HG02981 (cell line): Measurements from ENCODE around the gene CLEC9A.
"Not testable (repeated sequence)": the region's sequence is repeated elsewhere in the genome, so short reads cannot be mapped to it uniquely, and the experiment has no call there.

ENCODE experiments used
- ATAC-seq: cut with Tn5 transposase; IDR thresholded peaks from one replicate; pipeline ENCODE4 v1.9.1; 2021; ENCODE audit warnings: mild to moderate bottlenecking, moderate library complexity; ENCODE audit not compliant: unreplicated experiment

Gene CLEC9A

DNA sequence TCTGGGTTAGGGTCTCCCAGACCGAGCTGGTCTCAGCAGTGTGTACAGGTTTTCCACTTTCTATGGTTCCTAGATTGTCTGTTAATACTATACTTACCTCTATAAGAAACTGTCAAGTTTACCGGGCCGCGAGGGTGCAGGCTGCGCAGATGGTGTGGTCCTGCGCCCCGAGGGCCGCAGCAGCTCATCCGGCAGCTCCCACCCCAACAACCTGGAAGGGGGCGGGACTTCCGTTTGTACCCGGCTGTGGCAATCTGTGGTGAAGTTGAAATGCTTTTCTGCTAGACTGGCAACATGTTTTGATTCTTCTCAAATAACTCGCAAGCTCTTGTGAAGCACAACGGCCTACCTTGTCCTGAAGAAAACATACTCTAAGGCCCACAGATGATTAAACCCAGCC lies at the start of gene CLEC9A:
TSS of gene CLEC9A (plus strand) at position 237 of the 400 bp plus-strand sequence. CDS start 22,006 bp downstream, outside the sequence.
- no peak for ATAC-seq

DNA sequence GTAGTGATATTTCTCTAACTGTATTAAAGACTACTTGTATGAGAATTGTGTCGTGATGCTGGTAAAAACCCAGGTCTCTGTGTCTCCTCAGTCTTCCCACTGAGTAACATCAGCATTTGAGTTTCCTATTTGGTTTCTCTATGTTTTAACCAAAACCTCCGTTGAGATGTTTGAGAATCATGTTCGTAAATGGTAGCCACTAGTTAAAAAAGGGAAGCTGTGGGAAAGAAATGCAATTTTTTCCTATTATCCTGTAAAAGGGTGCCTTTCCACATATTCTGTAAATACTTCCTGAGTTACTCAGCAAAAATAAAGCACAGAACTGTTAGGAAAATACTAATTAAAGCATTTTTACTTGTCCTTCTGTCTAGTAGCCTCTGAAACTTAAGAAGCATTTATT lies 38.6 kb upstream of the CLEC9A start:
- ATAC-seq = no peak

DNA sequence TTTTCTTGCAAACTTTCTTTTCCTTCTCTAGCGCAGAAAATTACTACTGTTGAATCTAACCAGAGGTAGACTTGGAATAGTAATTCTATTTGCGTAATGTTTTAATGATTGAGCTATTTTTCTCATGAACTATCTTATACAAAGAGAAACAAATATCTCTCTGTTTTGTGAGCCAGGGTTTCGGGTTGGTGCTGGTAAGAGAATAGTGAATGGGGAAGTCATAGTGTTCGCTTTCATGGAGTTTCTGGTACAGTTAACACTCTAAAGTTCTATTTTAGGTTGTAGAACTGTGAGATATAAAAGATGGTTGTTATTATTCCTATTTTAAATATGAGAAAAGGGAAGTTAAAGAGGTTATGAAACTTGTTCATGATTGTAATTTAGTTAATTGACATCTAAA lies 38.2 kb upstream of the CLEC9A start:
- ATAC-seq = no peak

DNA sequence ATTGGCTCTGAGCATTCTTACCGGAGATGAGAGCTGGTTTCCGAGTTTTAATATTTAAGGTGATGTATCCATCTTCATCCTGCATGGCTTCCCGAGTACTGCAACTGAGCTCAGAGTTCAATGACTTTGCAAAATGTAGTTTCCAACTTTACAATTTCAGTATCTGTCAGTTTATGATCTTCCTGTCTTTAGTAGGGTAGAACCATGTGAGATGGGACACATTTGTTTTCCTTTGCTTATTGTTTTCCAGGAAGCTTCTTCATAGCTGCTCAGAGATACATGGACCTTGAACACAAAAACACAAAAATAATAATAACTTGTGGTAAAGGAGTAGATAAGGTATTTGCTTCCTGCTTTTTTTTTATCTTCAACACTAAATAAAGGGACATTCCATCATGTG lies 31.5 kb upstream of the CLEC9A start, which contains the start of gene CLEC1B:
TSS of gene CLEC1B (minus strand) at position 106 of the 400 bp plus-strand sequence. CDS start at position 85, 21 bp downstream.
- ATAC-seq = no peak

DNA sequence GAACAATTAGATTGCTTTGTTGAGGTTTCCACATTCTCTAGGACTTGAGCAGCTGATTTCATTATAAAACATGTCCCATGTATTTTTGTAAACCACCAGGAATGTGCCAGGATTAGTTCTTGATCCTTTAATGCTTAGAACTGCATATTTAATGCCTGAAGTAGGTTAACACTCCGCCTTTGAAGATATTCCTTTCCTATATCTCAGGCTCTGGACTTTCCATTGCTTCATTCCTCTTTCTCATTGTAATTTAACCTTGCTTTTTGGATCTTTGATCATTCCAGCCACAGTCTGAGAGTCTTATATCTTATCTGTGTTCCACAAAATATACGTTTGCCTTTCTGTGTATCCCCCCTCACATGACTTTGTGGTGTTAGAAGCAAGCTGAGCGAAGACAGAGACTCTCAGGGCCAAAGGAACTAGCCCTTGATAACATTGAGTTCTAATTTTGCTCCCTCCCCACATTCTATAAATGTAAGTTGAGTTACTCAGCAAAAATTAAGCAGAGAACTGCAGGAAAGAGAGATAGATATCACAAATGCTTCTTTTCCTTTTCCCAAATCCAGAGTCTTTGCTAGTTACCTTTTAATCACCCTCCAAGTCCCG lies 29.2 kb upstream of the CLEC9A start:
- ATAC-seq = no peak

DNA sequence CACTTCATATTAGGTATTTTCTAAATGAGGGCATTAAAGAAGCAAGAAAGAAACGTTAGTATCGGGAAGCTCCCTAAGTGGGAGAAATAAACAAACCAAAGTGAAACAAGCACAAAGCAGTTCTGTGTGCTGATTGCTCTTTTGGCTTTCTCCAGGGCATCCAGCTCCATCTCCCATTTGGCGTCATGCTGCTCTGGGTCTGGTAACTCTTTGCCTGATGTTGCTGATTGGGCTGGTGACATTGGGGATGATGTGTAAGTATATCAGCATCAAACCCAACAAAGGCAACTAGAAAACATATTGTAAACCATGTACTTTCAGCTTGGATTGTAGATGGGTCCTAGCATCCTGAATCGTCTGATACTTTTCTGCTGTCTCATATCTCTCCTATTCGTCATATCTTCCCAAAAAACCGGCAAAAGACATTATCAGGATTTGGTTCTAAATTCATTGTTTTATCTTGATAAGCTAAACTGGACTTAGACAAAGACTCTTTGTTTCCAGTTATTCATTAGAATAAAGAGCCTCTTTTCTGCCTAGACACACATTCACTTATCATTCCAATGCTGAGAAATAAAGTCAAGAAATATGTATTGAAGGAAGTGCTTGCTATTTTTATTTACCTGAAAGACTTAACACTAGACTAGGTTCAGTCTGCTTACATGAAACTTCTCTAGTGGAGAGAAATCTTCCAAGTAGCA lies 17.7 kb upstream of the CLEC9A start:
- ATAC-seq = no peak

DNA sequence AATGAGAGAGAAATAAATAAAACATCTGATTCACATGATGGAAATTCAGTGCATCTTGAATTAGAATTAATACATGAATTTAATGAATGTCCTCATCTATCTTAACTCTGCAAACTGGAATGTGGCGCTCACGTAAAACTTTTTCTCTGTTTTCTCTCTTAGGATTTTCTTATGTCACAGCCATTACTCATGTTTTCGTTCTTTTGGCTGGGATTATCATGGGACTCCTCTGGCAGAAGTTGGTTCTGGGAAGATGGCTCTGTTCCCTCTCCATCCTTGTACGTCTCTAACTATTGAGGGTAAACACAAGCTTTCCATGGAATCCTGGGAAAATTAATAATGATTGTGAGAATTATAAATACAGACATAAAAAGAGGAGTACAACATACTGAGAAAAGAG lies 15.0 kb upstream of the CLEC9A start:
- ATAC-seq = no peak

DNA sequence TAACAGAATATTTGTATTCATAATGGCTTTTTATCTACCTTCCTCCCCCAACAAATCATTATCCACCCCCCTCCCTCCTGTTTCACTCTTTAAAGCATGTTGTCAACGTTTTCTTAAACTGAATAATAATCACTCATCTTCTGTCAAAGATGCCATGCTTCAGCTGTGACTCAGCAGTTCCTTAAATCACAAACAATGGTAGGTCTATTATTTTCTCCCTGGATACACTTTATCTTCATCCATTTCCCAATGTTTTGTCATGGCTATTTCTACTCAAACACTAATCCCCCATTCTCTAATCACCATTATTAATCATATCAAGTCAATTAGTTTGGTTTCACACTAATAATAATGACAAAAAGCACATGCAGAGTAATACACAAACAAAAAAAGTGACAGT lies 13.6 kb upstream of the CLEC9A start:
- ATAC-seq = no peak

DNA sequence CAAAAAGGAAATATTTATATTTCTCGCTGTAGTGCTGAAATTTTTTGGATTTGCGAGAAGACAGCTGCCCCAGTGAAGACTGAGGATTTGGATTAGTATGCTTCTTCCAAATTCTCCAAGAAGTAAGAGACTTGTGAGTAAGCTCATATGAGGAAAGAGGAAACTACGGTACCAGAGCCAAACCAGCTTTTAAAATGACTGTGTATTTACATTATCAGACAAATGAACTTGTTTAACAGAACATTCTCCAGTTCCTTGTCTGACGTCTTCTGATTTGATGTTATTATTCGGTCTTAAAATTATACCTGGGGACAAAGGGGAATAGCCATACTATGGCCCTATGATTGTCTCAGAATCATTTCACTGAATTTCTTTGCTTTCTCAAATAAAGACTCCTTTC lies 12.1 kb upstream of the CLEC9A start:
- ATAC-seq = no peak

DNA sequence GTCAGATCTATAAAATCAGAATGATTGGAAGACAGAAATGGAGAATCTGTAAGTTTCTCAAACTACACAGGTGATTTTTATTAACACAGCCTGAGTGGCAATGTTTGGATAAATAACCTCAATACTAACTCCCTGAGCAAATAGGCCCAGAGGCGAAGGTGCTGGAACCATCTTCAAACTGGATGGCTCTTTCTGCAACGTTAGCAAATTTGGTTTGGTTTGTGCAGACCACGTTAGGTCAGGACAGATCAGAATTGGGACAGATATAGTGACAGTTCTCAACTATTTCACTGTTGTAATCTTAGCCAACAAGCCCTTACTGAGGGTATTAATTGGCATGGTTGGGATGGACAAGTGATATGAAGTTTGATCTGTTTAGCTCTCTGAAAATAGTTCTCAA lies 9.1 kb upstream of the CLEC9A start:
- ATAC-seq = no peak

DNA sequence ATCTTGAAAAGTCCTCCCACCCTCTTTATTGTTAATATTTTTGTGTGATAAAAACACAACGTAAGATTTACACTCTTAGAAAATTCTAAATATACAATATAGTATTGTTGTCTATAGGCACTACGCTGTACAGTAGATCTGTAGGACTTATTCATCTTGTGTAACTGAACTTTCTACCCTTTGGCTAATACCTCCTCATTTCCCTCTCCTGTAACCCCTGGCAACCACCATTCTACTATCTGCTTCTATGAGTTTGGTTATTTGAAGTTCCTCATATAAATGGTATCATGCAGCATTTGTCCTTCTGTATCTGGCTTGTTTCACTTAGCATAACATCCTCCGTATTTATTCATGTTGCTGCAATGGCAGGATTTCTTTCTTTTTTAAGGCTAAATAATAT lies 5.2 kb upstream of the CLEC9A start:
- no peak for ATAC-seq

DNA sequence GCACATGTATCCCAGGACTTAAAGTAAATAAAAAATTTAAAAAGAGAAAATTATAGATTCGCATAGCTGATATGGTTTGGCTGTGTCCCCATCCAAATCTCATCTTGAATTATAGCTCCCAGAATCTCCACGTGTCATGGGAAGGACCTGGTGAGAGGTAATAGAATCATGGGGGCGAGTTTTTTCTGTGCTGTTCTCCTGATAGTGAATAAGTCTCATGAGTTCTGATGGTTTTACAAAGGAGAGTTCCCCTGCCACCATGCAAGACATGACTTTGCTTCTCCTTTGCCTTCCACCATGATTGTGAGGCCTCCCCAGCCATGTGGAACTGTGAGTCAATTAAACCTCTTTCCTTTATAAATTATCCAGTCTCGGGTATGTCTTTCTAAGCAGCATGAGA lies 3.8 kb upstream of the CLEC9A start:
- not testable (repeated sequence) for ATAC-seq

DNA sequence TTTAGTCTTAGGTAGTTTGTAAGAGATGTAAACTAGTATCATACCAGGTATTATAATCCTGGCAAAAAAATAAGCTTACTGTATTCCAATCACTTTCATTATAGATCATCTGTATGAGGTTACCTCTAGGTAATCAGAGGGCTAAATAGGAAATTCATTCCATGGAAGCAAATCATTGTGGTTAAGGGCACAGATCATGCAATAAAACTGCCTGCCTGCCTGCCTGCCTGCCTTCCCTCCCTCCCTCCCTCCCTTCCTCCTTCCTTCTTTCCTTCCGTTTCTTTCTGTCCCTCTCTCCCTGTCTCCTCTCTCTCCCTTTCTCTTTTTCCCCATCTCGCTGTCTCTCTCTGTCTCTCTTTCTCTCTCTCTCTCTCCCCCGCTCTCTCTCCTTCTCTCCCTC lies 3.2 kb upstream of the CLEC9A start:
- ATAC-seq = no peak

DNA sequence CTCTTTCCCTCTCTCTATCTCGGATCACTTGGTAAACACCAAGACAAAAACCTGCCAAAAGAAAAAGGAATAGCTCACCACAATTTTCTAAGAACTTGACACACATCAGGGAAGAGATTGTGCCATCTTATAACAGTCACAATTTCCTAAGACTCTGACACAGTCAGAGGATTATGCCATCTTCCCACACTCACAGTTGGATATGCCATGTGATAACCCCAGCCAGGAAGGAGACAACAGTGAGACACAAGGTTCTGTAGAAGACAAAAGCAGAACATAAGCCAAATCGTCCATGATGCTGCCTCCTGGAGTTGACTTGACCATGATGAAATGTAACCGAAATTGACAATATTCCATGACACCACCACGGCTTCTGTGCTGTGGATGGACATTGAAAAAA lies 2.8 kb upstream of the CLEC9A start:
- no peak for ATAC-seq

DNA sequence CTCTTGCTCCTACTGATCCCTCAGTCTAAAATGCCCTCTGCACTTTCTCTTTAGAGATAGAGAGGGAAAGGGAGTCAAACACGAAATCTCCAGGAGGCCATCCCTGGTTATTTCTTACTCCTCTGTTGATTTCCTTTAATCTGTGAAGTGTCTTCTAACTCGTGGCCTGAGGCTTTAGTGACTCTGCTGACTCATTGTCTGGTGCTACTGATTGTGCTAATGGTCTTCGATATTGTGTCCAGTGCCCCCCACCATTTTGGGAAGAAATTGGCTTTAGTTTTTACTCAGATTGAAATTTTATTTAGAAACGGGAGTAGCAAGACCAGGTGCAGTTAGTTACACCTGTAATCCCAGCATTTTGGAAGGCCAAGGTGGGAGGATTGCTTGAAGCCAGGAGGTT lies 839 bp downstream of the CLEC9A start:
- no peak for ATAC-seq

DNA sequence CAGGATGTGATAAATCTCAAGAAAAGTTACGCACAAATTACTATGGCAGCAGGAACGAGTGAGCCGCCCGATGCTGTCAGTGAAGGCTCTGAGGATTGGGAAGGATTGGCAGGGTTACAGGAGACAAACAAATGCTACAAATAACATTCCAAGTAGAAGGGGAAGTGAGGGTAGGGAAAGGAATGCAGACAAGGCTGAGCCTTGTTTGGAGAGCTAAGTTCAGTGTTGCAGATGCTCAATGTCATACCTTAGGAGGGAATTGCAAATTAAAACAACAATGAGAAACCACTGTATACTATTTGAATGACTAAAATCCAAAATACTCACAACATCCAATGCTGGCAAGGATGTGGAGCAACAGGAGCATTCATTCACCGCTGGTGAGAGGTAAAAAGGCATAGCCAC lies 1.3 kb downstream of the CLEC9A start:
- ATAC-seq = no peak

DNA sequence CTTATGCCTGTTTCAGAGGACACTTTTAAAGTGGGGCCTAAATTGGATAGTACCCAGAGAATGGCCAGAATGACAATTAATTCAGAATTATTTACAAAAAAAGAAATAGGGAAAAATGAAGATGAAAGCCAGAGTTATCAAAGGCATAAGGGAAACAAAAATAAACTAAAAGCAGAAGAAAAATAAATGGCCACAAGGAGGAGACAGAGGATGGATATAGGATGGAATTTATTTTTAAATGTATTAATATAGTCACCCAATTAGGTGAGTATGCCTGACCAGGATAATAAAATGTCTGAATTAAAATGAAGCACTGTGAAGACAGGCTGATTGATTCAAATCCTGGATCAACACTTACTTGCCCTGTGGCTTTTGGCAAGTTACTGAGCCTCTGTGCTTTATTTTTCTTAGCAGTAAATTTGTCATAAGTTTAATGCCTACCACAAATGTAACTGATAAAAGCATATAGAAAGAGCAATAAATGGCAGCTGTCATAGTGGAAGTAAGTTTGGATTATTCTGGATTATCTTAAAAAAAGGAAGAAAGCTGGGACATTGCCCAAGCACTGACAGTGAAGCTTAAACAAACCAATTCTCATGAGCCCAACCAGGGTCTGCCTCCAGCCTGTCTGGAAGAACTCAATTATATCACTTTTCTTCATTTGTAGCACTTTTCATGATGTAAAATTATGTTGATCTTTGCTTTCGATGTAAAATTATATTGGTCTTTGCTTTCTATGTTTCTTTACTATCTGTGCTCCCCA lies 3.5 kb downstream of the CLEC9A start:
- ATAC-seq = no peak

DNA sequence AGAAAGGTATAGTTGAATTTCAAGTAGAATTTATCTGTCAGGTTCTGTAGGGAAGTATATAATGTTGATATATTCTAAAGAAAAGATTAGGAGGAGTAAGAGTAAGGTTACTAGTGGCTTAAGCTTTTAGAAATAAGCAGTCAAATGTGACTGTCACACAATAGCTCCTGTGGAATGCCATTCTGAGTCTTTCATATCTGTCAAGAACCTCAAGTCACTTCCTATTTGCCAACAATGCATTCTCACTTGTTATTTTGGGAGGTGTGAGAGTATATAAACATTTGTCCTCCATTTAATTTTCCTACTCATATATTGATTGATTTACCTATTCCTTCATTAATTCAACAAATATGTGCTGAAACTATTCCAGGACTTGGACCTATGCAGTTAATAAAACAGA lies 11.7 kb downstream of the CLEC9A start:
- no peak for ATAC-seq

DNA sequence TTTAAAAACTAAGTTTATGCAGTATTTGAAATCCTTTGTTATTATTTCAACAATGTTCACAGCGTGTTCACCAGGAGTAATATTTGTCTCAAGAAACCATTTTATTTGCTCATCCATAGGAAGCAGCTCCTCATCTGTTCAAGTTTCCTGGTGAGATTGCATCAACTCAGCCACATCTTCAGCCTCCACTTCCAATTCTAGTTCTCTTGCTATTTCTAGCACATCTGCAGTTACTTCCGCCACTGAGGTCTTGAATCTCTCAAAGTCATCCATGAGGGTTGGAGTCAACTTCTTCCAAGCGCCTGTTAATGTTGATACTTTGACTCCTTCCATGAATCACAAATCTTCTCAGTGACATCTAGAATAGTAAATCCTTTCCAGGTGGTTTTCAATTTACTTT lies 18.0 kb downstream of the CLEC9A start:
- no peak for ATAC-seq

DNA sequence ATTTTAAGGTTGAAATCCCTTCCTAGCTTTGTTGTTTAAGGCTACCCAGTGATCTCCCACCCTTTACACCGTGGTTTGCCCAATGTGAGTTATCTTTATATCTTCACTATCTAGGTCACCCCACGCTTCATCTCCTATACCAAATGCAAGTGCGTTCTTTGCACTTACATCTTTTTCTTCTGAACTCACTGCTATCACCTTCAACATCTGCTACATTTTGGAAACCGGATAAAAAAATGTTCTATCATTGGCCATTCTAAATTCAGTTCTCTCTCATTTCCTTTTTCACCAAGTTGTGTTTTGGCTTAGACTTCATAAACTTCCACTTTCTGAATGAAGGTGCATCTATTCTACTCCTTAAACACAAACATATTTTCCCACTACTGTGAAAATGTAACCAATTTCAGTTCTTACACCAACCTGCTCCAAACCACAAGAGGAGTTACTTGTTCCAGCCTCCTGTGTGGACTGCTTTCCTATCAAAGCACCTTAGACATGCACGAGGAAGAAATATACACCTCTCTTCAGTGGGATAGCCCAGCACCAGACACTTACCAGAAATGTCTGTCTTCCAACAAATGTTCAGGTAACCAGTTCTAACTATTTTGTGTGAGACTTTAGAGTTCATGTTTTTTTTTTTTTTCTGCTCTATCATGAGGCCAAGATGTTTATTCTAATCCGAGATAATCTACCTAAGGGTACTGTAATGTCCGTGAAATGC lies 21.9 kb downstream of the CLEC9A start:
- ATAC-seq = no peak

DNA sequence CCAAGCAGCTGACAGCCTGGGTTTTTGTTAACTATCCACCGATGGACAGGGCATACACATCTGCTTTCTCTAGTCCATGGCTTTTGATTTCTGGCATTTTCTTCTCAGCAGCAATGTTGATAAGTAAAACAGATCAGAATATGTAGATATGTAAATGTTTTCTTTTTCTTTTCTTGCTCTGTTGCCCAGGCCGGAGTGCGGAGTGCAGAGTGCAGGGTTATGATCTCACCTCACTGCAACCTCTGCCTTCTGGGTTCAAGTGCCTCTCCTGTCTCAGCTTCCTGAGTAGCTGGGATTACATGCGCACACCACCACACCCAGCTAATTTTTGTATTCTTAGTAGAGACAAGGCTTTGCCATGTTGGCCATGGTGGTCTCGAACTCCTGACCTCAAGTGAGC lies 27.9 kb downstream of the CLEC9A start:
- no peak for ATAC-seq
